Measurements from ENCODE around the gene ATF3.

Gene ATF3

GRCh38 chr1:212593821-212594251 is 14.7 kb upstream of the ATF3 start:
- no peak overlapping the region for H3K4me3 ChIP-seq (replicated peaks in 1 of 2; ENCODE audit: low read depth in 2 of 2, low read length in 2 of 2)
- no peak for DNase-seq (ENCODE audit: low read depth in 2 of 2)
- TF ChIP-seq, protein P1, sequence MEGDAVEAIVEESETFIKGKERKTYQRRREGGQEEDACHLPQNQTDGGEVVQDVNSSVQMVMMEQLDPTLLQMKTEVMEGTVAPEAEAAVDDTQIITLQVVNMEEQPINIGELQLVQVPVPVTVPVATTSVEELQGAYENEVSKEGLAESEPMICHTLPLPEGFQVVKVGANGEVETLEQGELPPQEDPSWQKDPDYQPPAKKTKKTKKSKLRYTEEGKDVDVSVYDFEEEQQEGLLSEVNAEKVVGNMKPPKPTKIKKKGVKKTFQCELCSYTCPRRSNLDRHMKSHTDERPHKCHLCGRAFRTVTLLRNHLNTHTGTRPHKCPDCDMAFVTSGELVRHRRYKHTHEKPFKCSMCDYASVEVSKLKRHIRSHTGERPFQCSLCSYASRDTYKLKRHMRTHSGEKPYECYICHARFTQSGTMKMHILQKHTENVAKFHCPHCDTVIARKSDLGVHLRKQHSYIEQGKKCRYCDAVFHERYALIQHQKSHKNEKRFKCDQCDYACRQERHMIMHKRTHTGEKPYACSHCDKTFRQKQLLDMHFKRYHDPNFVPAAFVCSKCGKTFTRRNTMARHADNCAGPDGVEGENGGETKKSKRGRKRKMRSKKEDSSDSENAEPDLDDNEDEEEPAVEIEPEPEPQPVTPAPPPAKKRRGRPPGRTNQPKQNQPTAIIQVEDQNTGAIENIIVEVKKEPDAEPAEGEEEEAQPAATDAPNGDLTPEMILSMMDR (IDR thresholded peaks at IDR 0.05; ENCODE audit: low read depth, low read length) = no peak

DNA sequence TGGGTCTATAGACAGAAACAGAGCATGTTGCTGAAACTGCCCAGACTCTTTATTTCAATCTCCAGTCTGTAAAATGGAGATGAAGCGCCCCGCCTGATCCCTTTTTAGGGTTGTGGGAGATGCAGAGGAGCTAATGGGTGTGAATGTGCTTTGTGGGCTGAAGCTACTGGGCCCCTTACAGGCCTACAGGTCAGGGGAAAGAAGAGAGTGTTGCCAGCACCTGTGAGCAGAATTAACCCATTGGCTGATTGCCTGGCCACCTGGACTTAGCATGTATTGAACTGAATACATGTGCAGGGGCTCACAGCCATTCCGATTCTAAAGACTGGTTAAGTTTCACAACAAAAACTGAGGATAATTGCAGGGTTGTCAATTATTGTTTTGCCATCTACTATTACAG is 13.9 kb upstream of the ATF3 start:
- no peak for DNase-seq (ENCODE audit: low read depth in 2 of 2)
- no peak overlapping the region for H3K4me3 ChIP-seq (replicated peaks in 1 of 2; ENCODE audit: low read depth in 2 of 2, low read length in 2 of 2)
- TF ChIP-seq, protein P1 (IDR thresholded peaks at IDR 0.05; ENCODE audit: low read depth, low read length) = no peak

- H3K4me3 ChIP-seq (replicated peaks in 1 of 2; ENCODE audit: low read depth in 2 of 2, low read length in 2 of 2) = no peak overlapping the region
- TF ChIP-seq, protein P1 (IDR thresholded peaks at IDR 0.05; ENCODE audit: low read depth, low read length) = no peak
- DNase-seq (ENCODE audit: low read depth in 2 of 2) = no peak
Measured at GRCh38 chr1:212595229-212595628, 13.3 kb upstream of the ATF3 start.

GRCh38 chr1:212595787-212596714 is 12.5 kb upstream of the ATF3 start:
- TF ChIP-seq, protein P1 (IDR thresholded peaks at IDR 0.05; ENCODE audit: low read depth, low read length) = peak; percentile 57
- peak overlapping the region in 1 of 2 donors; percentile 21 for H3K4me3 ChIP-seq (replicated peaks in 1 of 2; ENCODE audit: low read depth in 2 of 2, low read length in 2 of 2)

GRCh38 chr1:212596798-212597197 is 11.8 kb upstream of the ATF3 start:
- H3K4me3 ChIP-seq (replicated peaks in 1 of 2; ENCODE audit: low read depth in 2 of 2, low read length in 2 of 2) = peak overlapping the region in 1 of 2 donors; percentile 21
- no peak for DNase-seq (ENCODE audit: low read depth in 2 of 2)
- TF ChIP-seq, protein P1 (IDR thresholded peaks at IDR 0.05; ENCODE audit: low read depth, low read length) = no peak

More at GRCh38 chr1:212595787-212596714, 12.5 kb upstream of the ATF3 start:
- peak; percentile 83 to 98 for DNase-seq (ENCODE audit: low read depth in 2 of 2)

DNA sequence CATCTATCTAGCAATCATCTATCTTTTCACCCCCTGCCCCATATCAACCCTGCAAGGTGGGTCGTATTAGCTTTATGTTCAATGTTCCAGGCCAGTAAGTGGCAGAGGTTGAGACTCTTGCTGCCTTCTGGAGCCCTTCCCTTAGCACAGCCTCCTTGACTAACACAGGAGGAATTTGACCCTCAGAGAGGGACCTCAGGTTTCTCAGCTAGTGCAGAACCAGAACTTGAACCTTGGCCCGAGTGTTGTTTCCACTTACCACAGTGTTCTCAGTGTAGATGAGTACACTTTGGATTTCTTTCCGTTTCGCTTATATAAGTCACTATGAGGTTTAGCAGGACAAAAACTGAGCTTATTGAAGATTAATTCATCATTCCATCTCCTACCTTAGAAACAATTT is 11.1 kb upstream of the ATF3 start:
- no peak overlapping the region for H3K4me3 ChIP-seq (replicated peaks in 1 of 2; ENCODE audit: low read depth in 2 of 2, low read length in 2 of 2)
- peak in 1 of 2 donors; percentile 37 for DNase-seq (ENCODE audit: low read depth in 2 of 2)

More for the DNA sequence above, 11.1 kb upstream of the ATF3 start:
- TF ChIP-seq, protein P1 (IDR thresholded peaks at IDR 0.05; ENCODE audit: low read depth, low read length) = no peak

Measured in cardiac fibroblast (primary cell).